AG10803 (cell line): ENCODE data around the gene SLC2A9.

Experiments
- DNase-seq: peaks from one replicate; pipeline ENCODE4 v3.0.0; 2010; ENCODE audit warnings: low read depth
- H3K4me3 ChIP-seq: 2 replicates; pipeline ENCODE4 v1.5.1; 2011; ENCODE audit warnings: mild to moderate bottlenecking, low read length, control low read depth
- TF ChIP-seq, protein P1 (sequence below): conservative IDR thresholded peaks from 2 replicates; pipeline ENCODE4 v1.5.1; 2011; ENCODE audit warnings: mild to moderate bottlenecking, low read length, control low read depth, inconsistent platforms

Gene SLC2A9

DNA sequence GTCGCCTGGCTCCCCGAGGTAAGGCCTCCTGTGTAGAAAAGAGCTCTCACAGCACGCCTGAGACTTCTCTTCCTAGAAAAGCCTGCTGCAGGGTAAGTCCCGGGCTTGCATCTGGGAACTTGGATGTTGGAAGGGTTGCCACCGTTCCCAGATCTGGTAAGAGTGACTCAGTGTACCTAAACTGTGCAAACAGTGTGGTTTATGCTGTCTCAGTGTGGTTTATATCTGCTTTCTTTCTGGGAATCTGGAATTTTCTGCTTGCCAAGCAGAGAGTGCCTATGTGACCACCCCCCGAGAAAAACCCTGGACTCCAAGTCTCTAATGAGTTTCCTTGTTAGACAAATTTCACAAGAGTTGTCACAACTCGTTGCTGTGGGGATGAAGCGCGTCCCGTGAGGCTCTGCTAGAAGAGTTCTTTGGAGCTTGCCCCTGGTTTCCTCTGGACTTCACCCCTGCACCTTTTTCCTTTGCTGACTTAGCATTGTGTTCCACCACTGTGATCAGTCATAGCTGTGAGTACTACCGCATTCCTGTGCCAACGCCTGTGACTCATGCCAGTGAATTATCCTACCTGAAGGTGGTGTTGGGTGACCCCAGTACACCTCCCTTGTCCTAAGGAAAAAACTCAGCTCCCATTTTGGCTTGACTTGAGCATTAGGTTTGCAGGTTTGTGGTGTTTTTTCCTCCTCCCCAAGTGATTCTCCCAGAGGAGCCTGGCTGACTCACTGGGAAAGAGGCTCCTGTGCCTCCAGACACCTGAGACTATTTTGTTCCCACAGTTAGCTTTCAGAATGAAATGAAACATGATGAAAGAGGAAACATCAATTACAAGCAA lies 14.5 kb downstream of the SLC2A9 start:
- H3K4me3 ChIP-seq = no peak overlapping the region

DNA sequence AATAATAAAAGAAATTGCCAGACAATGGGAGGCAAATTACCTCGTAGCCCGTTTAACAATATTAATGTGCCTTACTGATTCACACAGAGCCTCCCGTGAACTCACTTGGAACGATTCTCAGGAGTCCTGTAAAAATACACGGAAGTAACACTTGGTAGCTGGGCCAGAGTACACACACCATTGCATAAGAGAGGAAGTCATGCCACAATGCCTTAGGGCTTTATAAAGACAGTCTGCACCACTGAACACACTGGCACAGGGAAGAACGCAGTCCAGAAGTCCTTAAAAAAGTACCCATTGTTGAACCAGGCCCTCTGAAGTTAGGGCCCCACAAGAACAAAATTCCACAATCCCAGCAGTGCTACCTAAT lies 15.1 kb downstream of the SLC2A9 start:
- DNase-seq = peak; percentile 71
- TF ChIP-seq, protein P1, sequence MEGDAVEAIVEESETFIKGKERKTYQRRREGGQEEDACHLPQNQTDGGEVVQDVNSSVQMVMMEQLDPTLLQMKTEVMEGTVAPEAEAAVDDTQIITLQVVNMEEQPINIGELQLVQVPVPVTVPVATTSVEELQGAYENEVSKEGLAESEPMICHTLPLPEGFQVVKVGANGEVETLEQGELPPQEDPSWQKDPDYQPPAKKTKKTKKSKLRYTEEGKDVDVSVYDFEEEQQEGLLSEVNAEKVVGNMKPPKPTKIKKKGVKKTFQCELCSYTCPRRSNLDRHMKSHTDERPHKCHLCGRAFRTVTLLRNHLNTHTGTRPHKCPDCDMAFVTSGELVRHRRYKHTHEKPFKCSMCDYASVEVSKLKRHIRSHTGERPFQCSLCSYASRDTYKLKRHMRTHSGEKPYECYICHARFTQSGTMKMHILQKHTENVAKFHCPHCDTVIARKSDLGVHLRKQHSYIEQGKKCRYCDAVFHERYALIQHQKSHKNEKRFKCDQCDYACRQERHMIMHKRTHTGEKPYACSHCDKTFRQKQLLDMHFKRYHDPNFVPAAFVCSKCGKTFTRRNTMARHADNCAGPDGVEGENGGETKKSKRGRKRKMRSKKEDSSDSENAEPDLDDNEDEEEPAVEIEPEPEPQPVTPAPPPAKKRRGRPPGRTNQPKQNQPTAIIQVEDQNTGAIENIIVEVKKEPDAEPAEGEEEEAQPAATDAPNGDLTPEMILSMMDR = no peak
- H3K4me3 ChIP-seq = no peak overlapping the region

More for the DNA sequence above, 14.5 kb downstream of the SLC2A9 start:
- DNase-seq = peak; percentile 20
- TF ChIP-seq, protein P1 = no peak

DNA sequence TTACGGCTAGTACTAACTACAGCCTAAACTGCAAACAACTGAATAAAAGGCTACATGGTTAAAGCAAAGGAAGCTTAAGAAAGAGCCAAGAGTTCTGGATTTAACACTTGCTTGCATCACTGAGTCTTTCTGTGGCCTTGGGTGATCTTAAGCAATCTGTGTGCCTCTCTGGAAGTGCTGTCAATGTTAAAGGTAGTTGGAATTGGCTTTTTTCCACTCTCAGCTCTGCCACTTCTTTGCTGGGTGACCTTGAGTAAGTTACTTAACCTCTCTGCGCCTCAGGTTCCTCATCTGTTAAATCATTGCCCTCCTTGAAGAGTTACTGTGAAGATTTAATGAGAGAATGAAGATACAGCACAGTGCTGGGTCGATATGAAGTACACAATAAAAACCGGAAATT lies 15.7 kb downstream of the SLC2A9 start:
- TF ChIP-seq, protein P1 = no peak
- no peak overlapping the region for H3K4me3 ChIP-seq
- DNase-seq = no peak

DNA sequence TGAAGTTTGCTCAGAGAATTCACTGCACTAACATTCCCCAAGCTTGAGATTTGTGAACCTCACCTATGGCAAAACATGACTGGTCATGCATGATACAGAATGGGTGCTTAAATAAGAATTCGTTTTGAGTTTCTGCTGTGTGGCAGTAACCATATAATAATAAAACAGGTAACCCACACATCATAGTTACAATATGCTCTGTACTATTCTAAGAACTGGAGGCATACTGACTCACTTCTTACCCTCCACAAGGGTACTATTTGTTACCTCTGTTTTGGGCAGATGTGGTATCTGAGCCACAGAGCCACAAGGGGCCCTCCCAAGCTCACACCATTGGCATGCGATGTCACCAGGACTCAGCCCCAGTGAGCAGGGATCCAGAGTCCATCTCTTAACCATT lies 17.6 kb downstream of the SLC2A9 start:
- no peak overlapping the region for H3K4me3 ChIP-seq
- TF ChIP-seq, protein P1 = no peak
- no peak for DNase-seq

DNA sequence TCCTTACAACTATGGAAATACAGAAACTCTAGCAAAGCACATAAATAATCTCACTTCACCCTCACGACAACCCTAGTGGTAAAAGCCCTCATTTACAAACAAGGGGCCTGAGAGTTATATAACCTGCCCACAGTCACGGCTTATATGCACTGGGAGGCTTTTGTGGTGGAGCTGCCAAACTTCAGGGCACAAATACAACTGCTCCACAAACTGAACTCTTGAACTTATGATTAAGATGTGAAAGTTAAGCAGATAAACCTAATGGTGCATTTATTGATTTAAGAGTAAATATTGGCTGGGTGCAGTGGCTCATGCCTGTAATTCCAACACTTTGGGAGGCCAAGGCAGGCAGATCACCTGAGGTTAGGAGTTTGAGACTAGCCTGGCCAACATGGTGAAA lies 19.0 kb downstream of the SLC2A9 start:
- TF ChIP-seq, protein P1 = no peak
- DNase-seq = no peak
- no peak overlapping the region for H3K4me3 ChIP-seq

DNA sequence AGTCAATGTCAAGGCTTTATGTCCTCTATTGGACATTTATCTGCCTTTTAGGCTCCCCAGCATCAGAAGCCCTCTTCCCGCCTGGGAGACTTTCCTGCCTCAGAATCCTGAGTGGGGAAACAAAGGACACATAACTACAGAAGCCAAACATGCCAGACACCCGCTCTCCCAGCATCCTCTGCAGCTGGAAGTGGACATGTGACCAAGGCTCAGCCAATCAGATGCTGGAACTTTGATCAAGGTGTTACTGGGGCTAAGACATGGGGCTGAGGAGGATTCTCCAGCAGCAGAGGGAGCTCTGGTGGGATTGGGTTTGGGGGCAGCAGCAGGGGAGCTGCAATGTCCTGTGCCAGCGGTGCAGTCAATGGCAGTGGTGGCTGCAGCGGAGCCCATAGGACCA lies 19.5 kb downstream of the SLC2A9 start:
- TF ChIP-seq, protein P1 = no peak
- H3K4me3 ChIP-seq = no peak overlapping the region
- no peak for DNase-seq

DNA sequence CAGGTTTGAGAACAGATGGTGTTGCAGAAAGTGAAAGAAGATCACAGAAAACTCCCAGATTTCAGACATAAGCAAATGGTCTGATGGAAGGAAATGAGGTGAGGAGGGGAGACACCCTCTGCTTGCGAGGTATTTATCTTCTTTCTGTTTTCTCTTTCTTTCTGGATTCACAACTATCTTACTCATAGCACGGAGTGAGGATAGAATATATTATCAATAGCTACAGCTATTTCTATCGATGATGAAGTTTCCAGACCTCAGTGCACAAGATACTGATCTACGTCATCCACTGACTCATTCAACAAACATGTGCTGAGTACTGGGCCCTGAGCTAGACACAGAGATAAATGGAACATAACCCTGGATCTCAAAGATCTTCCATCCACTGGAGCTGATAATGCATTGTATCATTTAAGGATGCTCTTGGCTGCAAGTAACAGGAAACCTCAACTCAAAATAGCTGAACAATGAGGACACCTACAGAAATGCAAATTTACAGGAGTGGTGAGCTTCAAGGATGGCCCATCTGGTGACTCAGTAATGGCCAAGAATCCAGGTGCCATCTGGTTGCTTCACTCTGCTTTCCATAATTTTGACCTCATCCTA lies 21.2 kb downstream of the SLC2A9 start:
- no peak overlapping the region for H3K4me3 ChIP-seq
- TF ChIP-seq, protein P1 = no peak
- peak; percentile 11 for DNase-seq
